ENCODE data around the gene HMGB1. TPM values are rescaled to one million over a fixed set of nuclear protein-coding genes. Genes with fewer than 3 reads are reported as not detected.

HMGB1 gene
- total and polyA plus RNA-seq, 2 donors (not counting 3 experiments of a cell fraction or from before 2014, with no cell fraction given), result 111 to 670 TPM

GRCh38 chr13:30456290-30456689 lies 9.4 kb downstream of the HMGB1 start:
- Histone ChIP-seq H3K79me2 (ENCODE audit: control insufficient read depth, insufficient read depth, low read length) (no peaks in the 10 kb centered on the region), H3K4me3 (replicated peaks in 1 of 3; ENCODE audit: insufficient read depth in 1 of 3, low read depth in 1 of 3, low read length in 3 of 3) (no peak overlapping the region), H3K9me3 (replicated peaks; ENCODE audit: control insufficient read depth, insufficient read depth, low read length) (no peaks in the 10 kb centered on the region), H3K9ac (replicated peaks; ENCODE audit: extremely low read depth, insufficient read depth, low read length) (no peak overlapping the region), H2AFZ (ENCODE audit: low read depth, low read length) (no peak overlapping the region), H3K36me3 (ENCODE audit: control insufficient read depth in 2 of 2, extremely low read depth in 1 of 2, insufficient read depth in 2 of 2, low read length in 2 of 2) (peaks cover 3 to 8% of the 10 kb centered on the region in 2 experiments), H3K4me2 (ENCODE audit: insufficient read depth, low read length) (no peak overlapping the region), H3K9me1 (replicated peaks; ENCODE audit: control insufficient read depth, extremely low read depth, insufficient read depth, low read length) (no peaks in the 10 kb centered on the region), H3K27ac (ENCODE audit: insufficient read depth, low read depth, low read length) (no peak overlapping the region), H3K4me1 (ENCODE audit: control insufficient read depth, extremely low read depth, insufficient read depth, low read length) (no peaks in the 10 kb centered on the region), H3K27me3 (ENCODE audit: control insufficient read depth in 2 of 2, insufficient read depth in 2 of 2, low read length in 2 of 2) (no peaks in the 10 kb centered on the region), H4K20me1 (replicated peaks; ENCODE audit: control insufficient read depth, extremely low read depth, insufficient read depth, low read length) (no peaks in the 10 kb centered on the region)
- DNase-seq (ENCODE audit: low read depth, low spot score) (no peak), FAIRE-seq (no peak)
- dilution Hi-C loops (cut with MboI; ENCODE audit: extremely low pct_ligation_motif_present, low sequenced_read_pairs) (no loop called here), intact Hi-C loops (cut with micrococcal nuclease) (loop anchor here (2.0 to 5.0 kb wide), 2 partner anchors 34 to 47 kb away; partner anchors contain the start of gene UBE2L5)
- no peak for TF ChIP-seq CTCF (IDR thresholded peaks at IDR 0.05; ENCODE audit: extremely low read depth in 1 of 2, insufficient read depth in 1 of 2, low read depth in 1 of 2, low read length in 2 of 2)
- no peak for TF ChIP-seq JUN (IDR thresholded peaks at IDR 0.05; ENCODE audit: borderline replicate concordance, insufficient read depth, insufficient read length, low read depth)
- TF ChIP-seq EZH2 (IDR thresholded peaks at IDR 0.05; ENCODE audit: borderline replicate concordance, low read depth, low read length, severe bottlenecking), result no peak
- no peak for TF ChIP-seq MAX (IDR thresholded peaks at IDR 0.05; ENCODE audit: insufficient read depth, insufficient read length)
- TF ChIP-seq FOS (IDR thresholded peaks at IDR 0.05; ENCODE audit: borderline replicate concordance, insufficient read depth, low read length), result no peak
- no peak for TF ChIP-seq POLR2AphosphoS5 (IDR thresholded peaks at IDR 0.05; ENCODE audit: insufficient read depth, low read depth, low read length)
- TF ChIP-seq GATA2 (IDR thresholded peaks at IDR 0.05; ENCODE audit: insufficient read depth, insufficient read length, low read depth, low read length), result no peak
- BruUV-seq (replicated peaks), result no TSS peak
- POLR2A ChIA-PET, result interaction anchor here (0.6 kb wide), 1 partner anchor 1134 kb away, joined by 5 read pairs; no protein-coding TSS in a partner anchor
- CTCF ChIA-PET, result interaction anchor here (0.9 kb wide), 1 partner anchor 324 kb away, joined by 3 read pairs; no protein-coding TSS in a partner anchor

All from endothelial cell of umbilical vein (primary cell).